Epidermal melanocyte (primary cell): ENCODE measurements around the gene ADAMTS7.
"Not testable (repeated sequence)": the region's sequence is repeated elsewhere in the genome, so short reads cannot be mapped to it uniquely, and the experiment has no call there.

Experiments
- DNase-seq: peaks from one replicate; pipeline ENCODE4 v3.0.0; 2011; ENCODE audit warnings: low spot score; ENCODE audit not compliant: insufficient read length

ADAMTS7 gene

GRCh38 chr15:78811124-78811824 lies at the start of gene ADAMTS7:
Gene ADAMTS7 (minus strand): TSS chr15:78811464. CDS start chr15:78811220, 244 bp downstream.
- peak; percentile 93 for DNase-seq

- DNase-seq, result peak; percentile 66
Observed at GRCh38 chr15:78859971-78860719, 48.9 kb upstream of the ADAMTS7 start.

- DNase-seq, result no peak
Observed at GRCh38 chr15:78855746-78856145, 44.5 kb upstream of the ADAMTS7 start.

- DNase-seq, result no peak
Observed at GRCh38 chr15:78854833-78855372, 43.6 kb upstream of the ADAMTS7 start.

- no peak for DNase-seq
Observed at GRCh38 chr15:78853500-78853899, 42.2 kb upstream of the ADAMTS7 start.

GRCh38 chr15:78850941-78851755 lies 39.9 kb upstream of the ADAMTS7 start:
- DNase-seq, result no peak

GRCh38 chr15:78850352-78850751 lies 39.1 kb upstream of the ADAMTS7 start:
- DNase-seq, result no peak

- DNase-seq, result not testable (repeated sequence)
Observed at GRCh38 chr15:78847387-78847906, 36.2 kb upstream of the ADAMTS7 start.

- not testable (repeated sequence) for DNase-seq
Observed at GRCh38 chr15:78846906-78847305, 35.6 kb upstream of the ADAMTS7 start.

- DNase-seq, result no peak
Observed at GRCh38 chr15:78842519-78842918, 31.3 kb upstream of the ADAMTS7 start.

GRCh38 chr15:78841891-78842290 lies 30.6 kb upstream of the ADAMTS7 start:
- no peak for DNase-seq

- no peak for DNase-seq
Observed at GRCh38 chr15:78841376-78841706, 30.1 kb upstream of the ADAMTS7 start.

GRCh38 chr15:78840661-78841375 lies 29.6 kb upstream of the ADAMTS7 start:
- no peak for DNase-seq

- not testable (repeated sequence) for DNase-seq
Observed at GRCh38 chr15:78839151-78839550, 27.9 kb upstream of the ADAMTS7 start.

- DNase-seq, result no peak
Observed at GRCh38 chr15:78838489-78838888, 27.2 kb upstream of the ADAMTS7 start.

- DNase-seq, result no peak
Observed at GRCh38 chr15:78837543-78837942, 26.3 kb upstream of the ADAMTS7 start.

- DNase-seq, result no peak
Observed at GRCh38 chr15:78837131-78837530, 25.9 kb upstream of the ADAMTS7 start.

- no peak for DNase-seq
Observed at GRCh38 chr15:78836333-78836732, 25.1 kb upstream of the ADAMTS7 start.

GRCh38 chr15:78831229-78832207 lies 20.3 kb upstream of the ADAMTS7 start:
- DNase-seq, result no peak
